Coronary artery (tissue), 2 donors: ENCODE data around the gene DSCAM.

Source experiments
- DNase-seq: peaks from one replicate; pipeline ENCODE4 v3.0.0-alpha.2; 2017; ENCODE audit warnings: low spot score
- H3K27ac ChIP-seq, 2 donors: fragments of 200-600 bp; sonication (generic); one replicate each; pipeline ENCODE4 v1.5.1; 2016 to 2019
- H3K4me3 ChIP-seq: fragments of 200-600 bp; sonication (generic); 2 replicates; pipeline ENCODE4 v1.5.1; 2016; ENCODE audit warnings: mild to moderate bottlenecking, moderate library complexity
- CTCF ChIP-seq: fragments of 200-600 bp; sonication (generic); IDR thresholded peaks from one replicate; pipeline ENCODE4 v1.5.1; 2019; ENCODE audit warnings: antibody characterized with exemption

DSCAM gene

GRCh38 chr21:40177979-40178378 lies 669.0 kb downstream of the DSCAM start:
- TF ChIP-seq CTCF, result no peak
- Histone ChIP-seq H3K4me3 (no peak overlapping the region), H3K27ac (no peak overlapping the region)
- DNase-seq, result no peak

GRCh38 chr21:40176724-40177123 lies 670.2 kb downstream of the DSCAM start:
- TF ChIP-seq CTCF, result no peak
- no peak overlapping the region for H3K4me3 ChIP-seq
- DNase-seq, result no peak
- H3K27ac ChIP-seq, result no peak overlapping the region

GRCh38 chr21:40173816-40174215 lies 673.1 kb downstream of the DSCAM start:
- no peak overlapping the region for H3K27ac ChIP-seq
- DNase-seq, result no peak
- TF ChIP-seq CTCF, result no peak
- no peak overlapping the region for H3K4me3 ChIP-seq

GRCh38 chr21:40169971-40170370 lies 677.0 kb downstream of the DSCAM start:
- H3K27ac ChIP-seq, result no peak overlapping the region
- TF ChIP-seq CTCF, result no peak
- no peak for DNase-seq
- no peak overlapping the region for H3K4me3 ChIP-seq

GRCh38 chr21:40166291-40166843 lies 680.6 kb downstream of the DSCAM start:
- no peak for DNase-seq
- no peak overlapping the region for H3K4me3 ChIP-seq
- TF ChIP-seq CTCF, result no peak
- no peak overlapping the region for H3K27ac ChIP-seq

GRCh38 chr21:40165773-40166070 lies 681.2 kb downstream of the DSCAM start:
- Histone ChIP-seq H3K4me3 (no peak overlapping the region), H3K27ac (no peak overlapping the region)
- no peak for TF ChIP-seq CTCF
- no peak for DNase-seq

GRCh38 chr21:40164905-40165772 lies 681.8 kb downstream of the DSCAM start:
- no peak for DNase-seq
- TF ChIP-seq CTCF, result no peak
- Histone ChIP-seq H3K27ac (no peak overlapping the region), H3K4me3 (no peak overlapping the region)
